ENCODE data around the gene RPS6KB2. TPM values are rescaled to one million over a fixed set of nuclear protein-coding genes. Genes with fewer than 3 reads are reported as not detected.

RPS6KB2 gene
- total and polyA plus RNA-seq, 2 experiments from 2014 or later: 65.0 to 105 TPM

- H4K20me1 ChIP-seq (ENCODE audit: insufficient read depth, poor library complexity, severe bottlenecking): no peaks in the 10 kb centered on the region
- H3K79me2 ChIP-seq: peaks cover 26% of the 10 kb centered on the region
- no peak for TF ChIP-seq CTCF (IDR thresholded peaks at IDR 0.05; ENCODE audit: poor library complexity)
- WGBS (ENCODE audit: low lambda C conversion rate, missing lambda C conversion rate): 14% methylated on average over 60 of the region's 60 CpGs
- peak within 1 kb of the TSS; percentile 77 for H3K4me2 ChIP-seq
- peak within 1 kb of the TSS; percentile 57 for H3K27ac ChIP-seq
- peak within 1 kb of the TSS; percentile 34 for H3K4me3 ChIP-seq
- no peaks in the 10 kb centered on the region for H3K9me3 ChIP-seq (ENCODE audit: low read depth)
- no peaks in the 10 kb centered on the region for H3K27me3 ChIP-seq
- H3K9me2 ChIP-seq (replicated peaks; ENCODE audit: insufficient read depth): no peaks in the 10 kb centered on the region
- DNase-seq (ENCODE audit: low spot score): peak; percentile 98
- H2AFZ ChIP-seq: peak within 1 kb of the TSS; percentile 73
- H3K36me3 ChIP-seq (replicated peaks; ENCODE audit: insufficient read depth, low read depth): no peaks in the 10 kb centered on the region
- H3K4me1 ChIP-seq (ENCODE audit: insufficient read depth): peaks cover 10% of the 10 kb centered on the region
Measured at GRCh38 chr11:67482827-67483798, 54.8 kb downstream of the RPS6KB2 start, which contains the start of gene AIP. Gene AIP (plus strand): TSS chr11:67483026. CDS start chr11:67483159, 133 bp downstream.

GRCh38 chr11:67483831-67484665 lies 55.8 kb downstream of the RPS6KB2 start:
- Histone ChIP-seq H3K4me1 (ENCODE audit: insufficient read depth) (peaks cover 10% of the 10 kb centered on the region), H3K27ac (no peak overlapping the region), H3K4me2 (peak overlapping the region; percentile 75), H3K36me3 (replicated peaks; ENCODE audit: insufficient read depth, low read depth) (no peaks in the 10 kb centered on the region), H3K9me3 (ENCODE audit: low read depth) (no peaks in the 10 kb centered on the region), H3K4me3 (no peak overlapping the region), H3K9me2 (replicated peaks; ENCODE audit: insufficient read depth) (no peaks in the 10 kb centered on the region), H3K27me3 (no peaks in the 10 kb centered on the region), H4K20me1 (ENCODE audit: insufficient read depth, poor library complexity, severe bottlenecking) (no peaks in the 10 kb centered on the region), H3K79me2 (peaks cover 26% of the 10 kb centered on the region), H2AFZ (no peak overlapping the region)
- no peak for DNase-seq (ENCODE audit: low spot score)
- TF ChIP-seq EZH2phosphoT487 (IDR thresholded peaks at IDR 0.05; ENCODE audit: low read depth, severe bottlenecking, unreplicated experiment): no peak
- 87% methylated on average over 16 of the region's 16 CpGs for WGBS (ENCODE audit: low lambda C conversion rate, missing lambda C conversion rate)

DNA sequence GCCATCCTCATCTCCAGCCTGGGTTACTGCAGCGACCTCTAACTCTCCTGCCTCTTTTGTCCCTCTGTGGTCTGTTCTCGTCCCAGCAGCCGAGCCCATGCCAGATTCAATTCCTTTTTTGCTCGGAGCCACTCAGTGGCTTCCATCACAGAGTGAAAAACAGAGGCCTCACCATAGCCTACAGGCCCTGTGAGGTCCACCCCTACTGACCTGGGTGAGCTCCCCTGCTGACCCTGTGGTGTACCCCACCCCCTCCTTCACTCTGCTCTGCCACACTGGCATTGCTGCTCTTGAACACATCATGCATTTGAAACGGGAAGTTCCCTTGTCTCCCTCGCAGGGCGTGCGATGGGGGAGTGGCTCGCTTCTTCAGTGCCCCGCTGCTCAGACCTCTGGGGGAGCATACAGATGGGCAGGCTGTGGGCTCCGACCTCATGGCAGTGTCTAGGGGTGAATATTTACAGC lies 56.6 kb downstream of the RPS6KB2 start:
- no peak for TF ChIP-seq EZH2phosphoT487 (IDR thresholded peaks at IDR 0.05; ENCODE audit: low read depth, severe bottlenecking, unreplicated experiment)
- DNase-seq (ENCODE audit: low spot score): no peak
- peaks cover 26% of the 10 kb centered on the region for H3K79me2 ChIP-seq
- WGBS (ENCODE audit: low lambda C conversion rate, missing lambda C conversion rate): 96% methylated on average over 11 of the region's 11 CpGs
- no peak overlapping the region for H3K4me3 ChIP-seq
- H2AFZ ChIP-seq: no peak overlapping the region
- H3K9me2 ChIP-seq (replicated peaks; ENCODE audit: insufficient read depth): no peaks in the 10 kb centered on the region
- no peak overlapping the region for H3K4me2 ChIP-seq
- H3K9me3 ChIP-seq (ENCODE audit: low read depth): no peaks in the 10 kb centered on the region
- no peaks in the 10 kb centered on the region for H4K20me1 ChIP-seq (ENCODE audit: insufficient read depth, poor library complexity, severe bottlenecking)
- H3K27me3 ChIP-seq: no peaks in the 10 kb centered on the region
- no peak overlapping the region for H3K27ac ChIP-seq
- peaks cover 10% of the 10 kb centered on the region for H3K4me1 ChIP-seq (ENCODE audit: insufficient read depth)
- no peaks in the 10 kb centered on the region for H3K36me3 ChIP-seq (replicated peaks; ENCODE audit: insufficient read depth, low read depth)

Small RNAs within 50 kb of the gene (small RNA-seq; reads per million reads assigned to genes)
- gene RNU6-1238P: not detected

Other genes starting within 250 kb of the RPS6KB2 start
- gene GRK2, start 162.0 kb upstream of the RPS6KB2 start, total RNA-seq: 41.4 and 57.3 TPM in 2 replicates
- 59.6 and 64.1 TPM in 2 replicates for gene GRK2, start 162.0 kb upstream of the RPS6KB2 start, polyA plus RNA-seq
- 22.1 and 25.3 TPM in 2 replicates for gene ANKRD13D, start 139.2 kb upstream of the RPS6KB2 start, total RNA-seq
- gene ANKRD13D, start 139.2 kb upstream of the RPS6KB2 start, polyA plus RNA-seq: 43.9 and 49.5 TPM in 2 replicates
- 27.7 and 29.7 TPM in 2 replicates for gene SSH3, start 125.0 kb upstream of the RPS6KB2 start, total RNA-seq
- 49.5 and 66.4 TPM in 2 replicates for gene SSH3, start 125.0 kb upstream of the RPS6KB2 start, polyA plus RNA-seq
- gene POLD4, start 74.9 kb upstream of the RPS6KB2 start, total RNA-seq: 69.8 and 74.4 TPM in 2 replicates
- gene POLD4, start 74.9 kb upstream of the RPS6KB2 start, polyA plus RNA-seq: 97.4 and 117 TPM in 2 replicates
- gene CLCF1, start 54.9 kb upstream of the RPS6KB2 start, total RNA-seq: 5.5 and 13.2 TPM in 2 replicates
- 6.5 and 9.4 TPM in 2 replicates for gene CLCF1, start 54.9 kb upstream of the RPS6KB2 start, polyA plus RNA-seq
- gene RAD9A, start 36.5 kb upstream of the RPS6KB2 start, total RNA-seq: 17.3 and 24.0 TPM in 2 replicates
- 20.2 and 25.0 TPM in 2 replicates for gene RAD9A, start 36.5 kb upstream of the RPS6KB2 start, polyA plus RNA-seq
- 146 and 152 TPM in 2 replicates for gene PPP1CA, start 26.6 kb upstream of the RPS6KB2 start, total RNA-seq
- gene PPP1CA, start 26.6 kb upstream of the RPS6KB2 start, polyA plus RNA-seq: 242 TPM in 2 replicates
- 0.16 TPM in 1 of 2 replicates, not detected in the other for gene TBC1D10C, start 24.4 kb upstream of the RPS6KB2 start, total RNA-seq
- 0.07 and 0.26 TPM in 2 replicates for gene TBC1D10C, start 24.4 kb upstream of the RPS6KB2 start, polyA plus RNA-seq
- gene CARNS1, start 12.8 kb upstream of the RPS6KB2 start, total RNA-seq: 0.92 and 2.4 TPM in 2 replicates
- 7.7 and 11.5 TPM in 2 replicates for gene CARNS1, start 12.8 kb upstream of the RPS6KB2 start, polyA plus RNA-seq
- 2.5 and 3.4 TPM in 2 replicates for gene PTPRCAP, start 9.2 kb downstream of the RPS6KB2 start, total RNA-seq
- 1.0 and 1.3 TPM in 2 replicates for gene PTPRCAP, start 9.2 kb downstream of the RPS6KB2 start, polyA plus RNA-seq
- 104 and 118 TPM in 2 replicates for gene CORO1B, start 15.0 kb downstream of the RPS6KB2 start, total RNA-seq
- gene CORO1B, start 15.0 kb downstream of the RPS6KB2 start, polyA plus RNA-seq: 150 and 152 TPM in 2 replicates
- not detected in 2 replicates for gene GPR152, start 24.2 kb downstream of the RPS6KB2 start, total RNA-seq
- gene GPR152, start 24.2 kb downstream of the RPS6KB2 start, polyA plus RNA-seq: not detected in 2 replicates
- gene CABP4, start 26.9 kb downstream of the RPS6KB2 start, total RNA-seq: not detected in 2 replicates
- not detected in 2 replicates for gene CABP4, start 26.9 kb downstream of the RPS6KB2 start, polyA plus RNA-seq
- gene TMEM134, start 40.8 kb downstream of the RPS6KB2 start, total RNA-seq: 40.9 and 43.2 TPM in 2 replicates
- 93.7 and 107 TPM in 2 replicates for gene TMEM134, start 40.8 kb downstream of the RPS6KB2 start, polyA plus RNA-seq
- 35.3 and 50.7 TPM in 2 replicates for gene AIP, start 54.5 kb downstream of the RPS6KB2 start, total RNA-seq
- gene AIP, start 54.5 kb downstream of the RPS6KB2 start, polyA plus RNA-seq: 44.0 and 45.2 TPM in 2 replicates
- gene PITPNM1, start 76.9 kb downstream of the RPS6KB2 start, total RNA-seq: 26.3 and 28.1 TPM in 2 replicates
- gene PITPNM1, start 76.9 kb downstream of the RPS6KB2 start, polyA plus RNA-seq: 32.4 and 39.8 TPM in 2 replicates
- gene CDK2AP2, start 79.7 kb downstream of the RPS6KB2 start, total RNA-seq: 47.3 and 54.3 TPM in 2 replicates
- gene CDK2AP2, start 79.7 kb downstream of the RPS6KB2 start, polyA plus RNA-seq: 174 and 177 TPM in 2 replicates
- not detected in 2 replicates for gene CABP2, start 95.0 kb downstream of the RPS6KB2 start, total RNA-seq
- gene CABP2, start 95.0 kb downstream of the RPS6KB2 start, polyA plus RNA-seq: not detected in 2 replicates
- gene GSTP1, start 155.3 kb downstream of the RPS6KB2 start, total RNA-seq: 943 and 1,040 TPM in 2 replicates
- gene GSTP1, start 155.3 kb downstream of the RPS6KB2 start, polyA plus RNA-seq: 1,974 and 1,982 TPM in 2 replicates
- 163 and 194 TPM in 2 replicates for gene NDUFV1, start 178.4 kb downstream of the RPS6KB2 start, total RNA-seq
- 226 and 239 TPM in 2 replicates for gene NDUFV1, start 178.4 kb downstream of the RPS6KB2 start, polyA plus RNA-seq
- 12.9 and 13.6 TPM in 2 replicates for gene NUDT8, start 201.4 kb downstream of the RPS6KB2 start, total RNA-seq
- 28.7 and 29.2 TPM in 2 replicates for gene NUDT8, start 201.4 kb downstream of the RPS6KB2 start, polyA plus RNA-seq
- 0.70 TPM in 1 of 2 replicates, not detected in the other for gene TBX10, start 211.3 kb downstream of the RPS6KB2 start, total RNA-seq
- gene TBX10, start 211.3 kb downstream of the RPS6KB2 start, polyA plus RNA-seq: 0.34 TPM in 1 of 2 replicates, not detected in the other
- 9.5 and 15.4 TPM in 2 replicates for gene ACY3, start 222.2 kb downstream of the RPS6KB2 start, total RNA-seq
- 18.7 and 20.9 TPM in 2 replicates for gene ACY3, start 222.2 kb downstream of the RPS6KB2 start, polyA plus RNA-seq
- 0.80 and 2.5 TPM in 2 replicates for gene ALDH3B2, start 246.1 kb downstream of the RPS6KB2 start, total RNA-seq
- gene ALDH3B2, start 246.1 kb downstream of the RPS6KB2 start, polyA plus RNA-seq: 0.61 and 1.6 TPM in 2 replicates